ENCODE data around the gene MAPK12.

Gene MAPK12

DNA sequence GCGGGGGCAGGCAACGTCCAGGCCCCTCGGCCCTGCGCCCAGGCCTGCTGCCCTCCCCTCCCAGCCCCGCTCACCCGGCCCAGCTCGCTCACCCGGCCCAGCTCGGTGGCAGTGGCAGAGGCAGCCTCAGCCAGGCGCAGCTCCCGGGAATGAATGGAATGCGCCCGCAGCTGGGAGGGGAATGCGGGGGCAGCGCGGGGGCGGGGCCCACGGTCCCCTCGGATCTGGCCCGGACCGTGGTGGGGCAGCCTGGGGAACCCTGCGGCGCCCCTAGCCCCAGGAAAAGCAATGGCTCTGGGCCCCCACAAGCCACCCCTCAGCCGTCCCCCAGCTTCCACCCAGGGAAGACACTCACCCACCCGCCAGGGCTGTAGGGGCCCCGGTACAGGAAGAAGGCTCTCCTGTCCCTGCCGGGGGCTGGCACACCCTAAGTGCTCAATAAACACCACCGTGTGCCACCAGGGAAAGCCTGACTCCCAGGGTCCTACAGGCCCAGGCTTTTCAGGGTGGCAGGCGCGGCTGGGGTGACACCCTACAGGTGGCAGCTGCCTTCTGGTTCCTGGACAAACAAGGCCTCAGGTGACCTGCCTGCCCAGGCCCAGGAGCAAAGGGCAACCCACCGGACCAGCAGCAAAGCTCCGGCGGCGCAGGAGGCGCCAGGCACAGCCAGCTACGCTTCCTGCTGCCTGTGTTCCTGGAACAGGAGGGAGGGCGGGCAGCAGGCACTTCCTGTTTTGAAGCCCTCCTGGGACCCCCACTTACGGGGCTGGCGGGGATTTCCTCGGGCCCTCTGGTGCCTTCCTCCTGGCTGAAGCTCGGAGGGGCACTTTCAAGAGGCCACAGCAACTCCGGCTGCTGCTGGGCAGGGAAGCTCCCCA lies 32.2 kb upstream of the MAPK12 start:
- DNase-seq (ENCODE audit: insufficient read length, low spot score): no peak
- FAIRE-seq: no peak
- TF ChIP-seq POU2F2 (IDR thresholded peaks at IDR 0.05; ENCODE audit: low read depth, low read length): no peak
- TF ChIP-seq SPI1 (IDR thresholded peaks at IDR 0.05; ENCODE audit: low read depth, low read length): peak; percentile 64

DNA sequence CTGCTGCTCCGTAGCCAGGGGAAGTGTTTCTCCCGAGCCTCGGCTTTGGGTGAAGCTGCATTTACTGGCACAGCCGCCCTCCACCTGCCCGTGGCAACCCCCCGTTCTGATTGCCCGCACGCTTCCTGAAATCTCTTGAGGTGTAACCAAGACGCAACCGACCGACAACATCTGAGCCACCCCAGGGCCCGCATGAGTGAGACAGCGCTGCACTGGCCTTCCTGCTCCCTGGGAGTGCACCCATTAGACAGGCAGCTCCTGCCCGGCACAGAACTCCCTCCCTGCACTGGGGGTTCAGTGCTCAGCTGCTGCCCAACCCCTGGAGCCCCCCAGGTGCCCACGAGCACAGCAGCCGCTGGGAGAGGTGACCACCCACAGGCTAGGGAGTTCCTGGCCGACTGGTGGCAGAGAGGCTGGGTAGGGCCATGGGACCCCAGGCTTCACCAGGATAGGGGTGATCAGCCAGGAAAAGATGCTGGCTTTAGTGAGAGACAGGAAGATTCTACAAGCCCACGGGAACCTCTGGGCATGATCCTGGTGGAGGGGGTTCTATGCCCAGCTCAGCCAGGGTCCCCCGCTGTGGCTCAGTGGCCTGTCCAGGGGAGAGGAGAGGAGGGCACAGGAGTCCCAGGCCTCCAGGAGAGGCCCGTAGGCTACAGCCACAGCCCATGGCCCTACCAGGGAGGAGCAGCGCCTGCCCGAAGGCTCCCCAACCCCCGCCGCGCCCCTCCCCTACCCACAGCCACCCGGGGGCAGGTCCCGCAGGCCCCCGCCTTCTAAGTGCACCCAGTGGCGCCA lies 31.4 kb upstream of the MAPK12 start:
- TF ChIP-seq SPI1 (IDR thresholded peaks at IDR 0.05; ENCODE audit: low read depth, low read length) (no peak), POLR2A (IDR thresholded peaks at IDR 0.05; ENCODE audit: low read depth, low read length) (no peak), POLR2AphosphoS5 (IDR thresholded peaks at IDR 0.05; ENCODE audit: low read depth, low read length) (no peak), TAF1 (IDR thresholded peaks at IDR 0.05; ENCODE audit: low read depth, low read length) (no peak), PAX5 (IDR thresholded peaks at IDR 0.05; ENCODE audit: insufficient read depth, low read length, severe bottlenecking) (no peak), POU2F2 (IDR thresholded peaks at IDR 0.05; ENCODE audit: low read depth, low read length) (no peak)

GRCh38 chr22:50289942-50290630 lies 28.6 kb upstream of the MAPK12 start:
- DNase-seq (ENCODE audit: insufficient read length, low spot score): no peak
- FAIRE-seq: no peak
- TF ChIP-seq POU2F2 (IDR thresholded peaks at IDR 0.05; ENCODE audit: low read depth, low read length) (no peak), TAF1 (IDR thresholded peaks at IDR 0.05; ENCODE audit: low read depth, low read length) (no peak), POLR2A (IDR thresholded peaks at IDR 0.05; ENCODE audit: low read depth, low read length) (no peak), SPI1 (IDR thresholded peaks at IDR 0.05; ENCODE audit: low read depth, low read length) (no peak), POLR2AphosphoS5 (IDR thresholded peaks at IDR 0.05; ENCODE audit: low read depth, low read length) (no peak), PAX5 (IDR thresholded peaks at IDR 0.05; ENCODE audit: insufficient read depth, low read length, severe bottlenecking) (no peak)

More for the DNA sequence above, 31.4 kb upstream of the MAPK12 start:
- DNase-seq (ENCODE audit: insufficient read length, low spot score) (no peak), FAIRE-seq (peak; percentile 91)

DNA sequence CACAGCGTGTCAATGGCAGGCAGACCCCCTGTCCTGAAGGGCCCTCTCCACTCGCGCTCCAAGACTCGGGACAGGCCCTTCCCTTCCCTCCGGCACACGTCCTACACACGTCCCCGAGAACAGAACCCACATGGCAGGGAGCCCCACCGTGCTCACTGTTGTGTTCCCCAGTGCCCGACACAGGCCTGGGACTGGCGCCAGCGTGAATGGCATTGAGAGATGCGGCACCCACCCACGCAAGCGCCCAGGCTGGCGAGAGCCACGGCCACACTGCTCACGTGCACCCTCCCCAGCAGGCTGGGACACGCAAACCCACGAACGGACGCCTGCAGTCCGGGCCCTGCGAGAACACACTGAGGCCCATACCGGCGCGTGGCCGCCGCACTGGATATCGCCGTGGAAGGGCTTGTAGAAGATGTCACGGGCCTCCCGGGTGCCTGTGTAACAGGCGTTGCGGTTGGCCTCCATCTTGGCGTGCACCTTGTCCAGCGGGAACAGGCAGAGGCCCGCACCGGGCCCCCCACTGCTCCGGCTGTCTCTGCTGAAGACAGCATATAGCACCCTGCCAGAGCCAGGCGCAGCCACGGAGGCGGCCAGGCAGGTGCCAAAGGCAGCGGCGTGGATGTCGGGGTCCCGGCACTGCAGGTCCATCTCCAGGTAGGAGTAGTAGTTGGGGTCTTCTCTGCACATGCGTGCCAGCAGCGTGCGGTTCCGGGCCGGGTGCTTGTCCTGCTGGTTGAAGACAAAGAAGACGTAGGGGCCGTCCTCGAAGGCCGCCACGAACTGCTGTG lies 27.9 kb upstream of the MAPK12 start:
- no peak for TF ChIP-seq POLR2AphosphoS5 (IDR thresholded peaks at IDR 0.05; ENCODE audit: low read depth, low read length)
- no peak for TF ChIP-seq TAF1 (IDR thresholded peaks at IDR 0.05; ENCODE audit: low read depth, low read length)
- TF ChIP-seq PAX5 (IDR thresholded peaks at IDR 0.05; ENCODE audit: insufficient read depth, low read length, severe bottlenecking): no peak
- no peak for TF ChIP-seq POLR2A (IDR thresholded peaks at IDR 0.05; ENCODE audit: low read depth, low read length)
- no peak for TF ChIP-seq SPI1 (IDR thresholded peaks at IDR 0.05; ENCODE audit: low read depth, low read length)
- TF ChIP-seq POU2F2 (IDR thresholded peaks at IDR 0.05; ENCODE audit: low read depth, low read length): no peak
- no peak for FAIRE-seq
- DNase-seq (ENCODE audit: insufficient read length, low spot score): no peak

GRCh38 chr22:50287731-50288130 lies 26.2 kb upstream of the MAPK12 start:
- FAIRE-seq: no peak

GRCh38 chr22:50286701-50287318 lies 25.3 kb upstream of the MAPK12 start:
- no peak for FAIRE-seq
- TF ChIP-seq POLR2AphosphoS5 (IDR thresholded peaks at IDR 0.05; ENCODE audit: low read depth, low read length): no peak
- no peak for TF ChIP-seq SPI1 (IDR thresholded peaks at IDR 0.05; ENCODE audit: low read depth, low read length)
- TF ChIP-seq PAX5 (IDR thresholded peaks at IDR 0.05; ENCODE audit: insufficient read depth, low read length, severe bottlenecking): no peak
- no peak for TF ChIP-seq POLR2A (IDR thresholded peaks at IDR 0.05; ENCODE audit: low read depth, low read length)
- TF ChIP-seq POU2F2 (IDR thresholded peaks at IDR 0.05; ENCODE audit: low read depth, low read length): no peak
- TF ChIP-seq TAF1 (IDR thresholded peaks at IDR 0.05; ENCODE audit: low read depth, low read length): no peak
- DNase-seq (ENCODE audit: insufficient read length, low spot score): no peak

More at GRCh38 chr22:50287731-50288130, 26.2 kb upstream of the MAPK12 start:
- no peak for DNase-seq (ENCODE audit: insufficient read length, low spot score)
- TF ChIP-seq TAF1 (IDR thresholded peaks at IDR 0.05; ENCODE audit: low read depth, low read length): no peak
- TF ChIP-seq POU2F2 (IDR thresholded peaks at IDR 0.05; ENCODE audit: low read depth, low read length): no peak
- no peak for TF ChIP-seq POLR2AphosphoS5 (IDR thresholded peaks at IDR 0.05; ENCODE audit: low read depth, low read length)
- no peak for TF ChIP-seq POLR2A (IDR thresholded peaks at IDR 0.05; ENCODE audit: low read depth, low read length)
- no peak for TF ChIP-seq SPI1 (IDR thresholded peaks at IDR 0.05; ENCODE audit: low read depth, low read length)
- no peak for TF ChIP-seq PAX5 (IDR thresholded peaks at IDR 0.05; ENCODE audit: insufficient read depth, low read length, severe bottlenecking)

GRCh38 chr22:50286275-50286674 lies 24.8 kb upstream of the MAPK12 start:
- FAIRE-seq: no peak
- no peak for DNase-seq (ENCODE audit: insufficient read length, low spot score)
- TF ChIP-seq TAF1 (IDR thresholded peaks at IDR 0.05; ENCODE audit: low read depth, low read length) (no peak), POLR2AphosphoS5 (IDR thresholded peaks at IDR 0.05; ENCODE audit: low read depth, low read length) (no peak), POLR2A (IDR thresholded peaks at IDR 0.05; ENCODE audit: low read depth, low read length) (no peak), PAX5 (IDR thresholded peaks at IDR 0.05; ENCODE audit: insufficient read depth, low read length, severe bottlenecking) (no peak), SPI1 (IDR thresholded peaks at IDR 0.05; ENCODE audit: low read depth, low read length) (no peak), POU2F2 (IDR thresholded peaks at IDR 0.05; ENCODE audit: low read depth, low read length) (no peak)

DNA sequence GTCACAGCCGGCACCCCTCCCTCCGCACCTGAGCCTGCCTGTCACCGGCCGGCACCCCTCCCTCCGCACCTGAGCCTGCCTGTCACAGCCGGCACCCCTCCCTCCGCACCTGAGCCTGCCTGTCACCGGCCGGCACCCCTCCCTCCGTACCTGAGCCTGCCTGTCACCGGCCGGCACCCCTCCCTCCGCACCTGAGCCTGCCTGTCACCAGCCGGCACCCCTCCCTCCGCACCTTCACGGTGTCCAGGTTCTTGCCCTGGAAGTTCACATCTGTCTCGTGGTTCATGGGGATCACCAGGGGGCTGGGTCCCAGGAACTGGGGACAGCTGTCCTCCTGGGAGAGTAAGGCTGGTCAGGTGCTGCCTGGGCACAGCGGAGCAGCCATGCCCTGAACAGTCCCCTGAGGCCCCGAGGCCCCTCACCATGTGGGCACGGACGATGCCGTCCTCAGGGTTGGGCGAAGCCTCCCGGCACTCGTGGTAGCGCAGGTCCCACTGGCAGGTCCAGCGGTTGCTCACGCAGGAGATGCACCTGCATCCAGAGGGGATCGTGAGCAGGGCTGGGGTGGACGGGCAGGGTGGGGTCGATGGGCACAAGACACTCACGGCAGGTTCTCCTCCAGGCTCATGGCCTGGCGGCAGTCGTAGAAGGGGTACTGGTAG lies 24.2 kb upstream of the MAPK12 start:
- no peak for TF ChIP-seq POU2F2 (IDR thresholded peaks at IDR 0.05; ENCODE audit: low read depth, low read length)
- TF ChIP-seq POLR2AphosphoS5 (IDR thresholded peaks at IDR 0.05; ENCODE audit: low read depth, low read length): no peak
- no peak for TF ChIP-seq POLR2A (IDR thresholded peaks at IDR 0.05; ENCODE audit: low read depth, low read length)
- no peak for TF ChIP-seq TAF1 (IDR thresholded peaks at IDR 0.05; ENCODE audit: low read depth, low read length)
- no peak for TF ChIP-seq PAX5 (IDR thresholded peaks at IDR 0.05; ENCODE audit: insufficient read depth, low read length, severe bottlenecking)
- TF ChIP-seq SPI1 (IDR thresholded peaks at IDR 0.05; ENCODE audit: low read depth, low read length): no peak
- DNase-seq (ENCODE audit: insufficient read length, low spot score): no peak
- no peak for FAIRE-seq
